MM.1S (cell line): ENCODE measurements around the gene TMEM114.

Experiments
- EZH2 ChIP-seq: fragments of 300-600 bp; sonication (generic); optimal IDR thresholded peaks from 2 replicates; pipeline ENCODE3; 2017; ENCODE audit warnings: low read depth, mild to moderate bottlenecking, antibody characterized with exemption, low read length, mixed read lengths
- EZH2phosphoT487 ChIP-seq: fragments of 300-600 bp; sonication (generic); IDR thresholded peaks from 2 replicates; pipeline ENCODE4 v1.6.1; 2018; ENCODE audit warnings: antibody characterized with exemption, low read length
- TF ChIP-seq, protein P1 (sequence below): fragments of 300-600 bp; sonication (generic); IDR thresholded peaks from 2 replicates; pipeline ENCODE4 v1.5.1; 2016; ENCODE audit warnings: antibody characterized with exemption, low read length, mixed read lengths

DNA sequence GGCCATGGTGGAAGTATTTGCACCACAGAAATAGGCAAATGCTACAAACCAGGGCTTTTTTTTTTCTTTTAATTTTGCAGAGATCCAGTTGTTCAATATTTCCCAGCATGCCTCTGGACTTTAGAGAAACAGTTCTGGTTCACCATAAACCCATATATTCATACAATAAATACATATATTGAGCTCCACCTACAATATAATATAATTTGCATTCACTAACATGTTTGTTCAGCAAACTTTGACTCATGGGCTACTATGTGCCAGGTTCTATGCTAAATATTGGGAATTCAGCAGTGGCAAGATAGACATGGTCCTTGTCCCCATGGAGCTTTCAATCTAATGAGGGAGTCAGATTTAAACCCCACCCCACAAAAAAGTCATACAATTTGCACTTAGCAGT is 3.2 kb downstream of the TMEM114 start:
- TF ChIP-seq, protein P1, sequence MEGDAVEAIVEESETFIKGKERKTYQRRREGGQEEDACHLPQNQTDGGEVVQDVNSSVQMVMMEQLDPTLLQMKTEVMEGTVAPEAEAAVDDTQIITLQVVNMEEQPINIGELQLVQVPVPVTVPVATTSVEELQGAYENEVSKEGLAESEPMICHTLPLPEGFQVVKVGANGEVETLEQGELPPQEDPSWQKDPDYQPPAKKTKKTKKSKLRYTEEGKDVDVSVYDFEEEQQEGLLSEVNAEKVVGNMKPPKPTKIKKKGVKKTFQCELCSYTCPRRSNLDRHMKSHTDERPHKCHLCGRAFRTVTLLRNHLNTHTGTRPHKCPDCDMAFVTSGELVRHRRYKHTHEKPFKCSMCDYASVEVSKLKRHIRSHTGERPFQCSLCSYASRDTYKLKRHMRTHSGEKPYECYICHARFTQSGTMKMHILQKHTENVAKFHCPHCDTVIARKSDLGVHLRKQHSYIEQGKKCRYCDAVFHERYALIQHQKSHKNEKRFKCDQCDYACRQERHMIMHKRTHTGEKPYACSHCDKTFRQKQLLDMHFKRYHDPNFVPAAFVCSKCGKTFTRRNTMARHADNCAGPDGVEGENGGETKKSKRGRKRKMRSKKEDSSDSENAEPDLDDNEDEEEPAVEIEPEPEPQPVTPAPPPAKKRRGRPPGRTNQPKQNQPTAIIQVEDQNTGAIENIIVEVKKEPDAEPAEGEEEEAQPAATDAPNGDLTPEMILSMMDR = no peak
- TF ChIP-seq EZH2phosphoT487 (no peak), EZH2 (no peak)
